Measurements from ENCODE around the gene CABP5.

DNA sequence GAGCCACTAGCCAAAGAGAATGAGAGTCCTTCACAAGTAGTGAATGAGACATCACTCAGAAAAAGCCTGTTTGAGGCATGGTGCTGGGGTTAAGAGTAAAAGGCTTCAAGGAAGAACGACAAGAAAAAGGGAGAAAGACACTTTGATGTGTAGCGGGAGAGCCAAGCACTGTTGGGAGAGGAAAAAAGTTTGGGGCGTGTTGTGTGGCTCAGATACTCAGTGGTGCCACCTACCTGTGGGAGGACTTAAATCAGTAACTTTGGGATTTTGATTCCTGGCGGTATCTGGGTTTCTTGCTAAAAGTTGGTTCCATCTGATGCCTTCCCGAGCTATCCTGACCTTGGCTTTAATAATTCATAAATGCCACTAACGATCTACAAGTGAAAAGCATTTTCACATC, 37.1 kb downstream of the CABP5 start:
- TF ChIP-seq GATA3 (IDR thresholded peaks at IDR 0.05; ENCODE audit: low read depth, low read length) (no peak), GATA2 (IDR thresholded peaks at IDR 0.05; ENCODE audit: low read depth, low read length) (no peak)
